C4-2B (cell line): ENCODE measurements around the gene BHLHE40.
"Not testable (repeated sequence)": the region's sequence is repeated elsewhere in the genome, so short reads cannot be mapped to it uniquely, and the experiment has no call there.

Source experiments
- H3K27ac ChIP-seq: fragments of 450-650 bp; 2 replicates; pipeline ENCODE4 v1.5.1; 2017
- ZFX ChIP-seq: fragments of 450-650 bp; IDR thresholded peaks from 2 replicates; pipeline ENCODE4 v1.6.1; 2017
- TF ChIP-seq, protein P1 (sequence below): fragments of 450-650 bp; conservative IDR thresholded peaks from 2 replicates; pipeline ENCODE4 v1.5.1; 2017; ENCODE audit warnings: mild to moderate bottlenecking

BHLHE40 gene

DNA sequence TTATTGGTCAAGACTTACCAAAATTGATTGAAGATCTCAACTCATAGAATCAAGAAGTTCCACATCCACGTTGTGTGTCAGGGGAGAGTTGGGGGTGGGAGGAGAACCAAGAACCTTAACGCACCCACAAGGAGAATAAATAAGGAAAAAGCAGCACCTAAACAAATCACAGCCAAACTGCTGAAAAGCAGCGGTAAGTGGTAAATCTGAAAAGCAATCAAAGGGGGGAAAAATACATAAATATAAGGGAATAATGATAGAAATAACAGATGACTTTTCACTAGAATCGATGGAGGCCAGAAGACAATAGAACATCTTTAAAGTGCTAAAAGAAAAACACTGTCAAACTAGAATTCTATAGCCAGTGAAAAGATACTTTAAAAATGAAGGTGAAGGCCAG, 20.1 kb upstream of the BHLHE40 start:
- H3K27ac ChIP-seq: no peak overlapping the region
- TF ChIP-seq ZFX: no peak
- TF ChIP-seq, protein P1, sequence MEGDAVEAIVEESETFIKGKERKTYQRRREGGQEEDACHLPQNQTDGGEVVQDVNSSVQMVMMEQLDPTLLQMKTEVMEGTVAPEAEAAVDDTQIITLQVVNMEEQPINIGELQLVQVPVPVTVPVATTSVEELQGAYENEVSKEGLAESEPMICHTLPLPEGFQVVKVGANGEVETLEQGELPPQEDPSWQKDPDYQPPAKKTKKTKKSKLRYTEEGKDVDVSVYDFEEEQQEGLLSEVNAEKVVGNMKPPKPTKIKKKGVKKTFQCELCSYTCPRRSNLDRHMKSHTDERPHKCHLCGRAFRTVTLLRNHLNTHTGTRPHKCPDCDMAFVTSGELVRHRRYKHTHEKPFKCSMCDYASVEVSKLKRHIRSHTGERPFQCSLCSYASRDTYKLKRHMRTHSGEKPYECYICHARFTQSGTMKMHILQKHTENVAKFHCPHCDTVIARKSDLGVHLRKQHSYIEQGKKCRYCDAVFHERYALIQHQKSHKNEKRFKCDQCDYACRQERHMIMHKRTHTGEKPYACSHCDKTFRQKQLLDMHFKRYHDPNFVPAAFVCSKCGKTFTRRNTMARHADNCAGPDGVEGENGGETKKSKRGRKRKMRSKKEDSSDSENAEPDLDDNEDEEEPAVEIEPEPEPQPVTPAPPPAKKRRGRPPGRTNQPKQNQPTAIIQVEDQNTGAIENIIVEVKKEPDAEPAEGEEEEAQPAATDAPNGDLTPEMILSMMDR: no peak

DNA sequence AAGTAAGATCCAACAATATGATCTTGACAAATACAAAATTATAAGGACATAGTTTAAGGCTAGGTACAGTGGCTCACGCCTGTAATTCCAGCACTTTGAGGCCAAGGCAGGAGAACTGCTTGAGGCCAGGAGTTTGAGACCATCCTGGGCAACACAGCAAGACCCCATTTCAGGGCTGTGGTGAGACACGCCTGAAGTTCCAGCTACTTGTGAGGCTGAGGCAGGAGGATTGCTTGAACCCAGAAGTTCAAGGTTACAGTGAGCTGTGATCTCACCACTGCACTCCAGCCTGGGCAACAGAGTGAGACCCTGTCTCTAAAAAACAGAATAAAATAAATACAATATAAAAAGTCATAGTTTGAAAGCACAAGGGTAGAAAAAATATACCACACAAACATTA, 17.4 kb upstream of the BHLHE40 start:
- not testable (repeated sequence) for H3K27ac ChIP-seq

- TF ChIP-seq, protein P1: no peak
- no peak for TF ChIP-seq ZFX
- no peak overlapping the region for H3K27ac ChIP-seq
Measured at GRCh38 chr3:4963669-4964570, 15.3 kb upstream of the BHLHE40 start.

- H3K27ac ChIP-seq: not testable (repeated sequence)
Measured at GRCh38 chr3:4966006-4966405, 13.2 kb upstream of the BHLHE40 start.

DNA sequence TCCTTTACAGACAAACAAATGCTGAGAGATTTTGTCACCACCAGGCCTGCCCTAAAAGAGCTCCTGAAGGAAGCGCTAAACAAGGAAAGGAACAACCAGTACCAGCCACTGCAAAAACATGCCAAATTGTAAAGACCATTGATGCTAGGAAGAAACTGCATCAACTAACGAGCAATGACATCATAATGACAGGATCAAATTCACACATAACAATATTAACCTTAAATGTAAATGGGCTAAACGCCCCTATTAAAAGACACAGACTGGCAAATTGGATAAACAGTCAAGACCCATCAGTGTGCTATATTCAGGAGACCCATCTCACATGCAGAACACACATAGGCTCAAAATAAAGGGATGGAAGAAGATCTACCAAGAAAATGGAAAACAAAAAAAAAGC, 11.6 kb upstream of the BHLHE40 start:
- not testable (repeated sequence) for H3K27ac ChIP-seq

DNA sequence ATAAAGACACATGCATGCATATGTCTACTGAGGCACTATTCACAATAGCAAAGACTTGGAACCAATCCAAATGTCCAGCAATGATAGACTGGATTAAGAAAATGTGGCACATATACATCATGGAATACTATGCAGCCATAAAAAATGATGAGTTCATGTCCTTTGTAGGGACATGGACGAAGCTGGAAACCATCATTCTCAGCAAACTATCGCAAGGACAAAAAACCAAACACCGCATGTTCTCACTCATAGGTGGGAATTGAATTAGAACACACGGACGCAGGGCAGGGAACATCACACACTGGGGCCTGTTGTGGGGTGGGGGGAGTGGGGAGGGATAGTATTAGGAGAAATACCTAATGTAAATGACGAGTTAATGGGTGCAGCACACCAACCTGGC, 7.8 kb upstream of the BHLHE40 start:
- H3K27ac ChIP-seq: not testable (repeated sequence)

DNA sequence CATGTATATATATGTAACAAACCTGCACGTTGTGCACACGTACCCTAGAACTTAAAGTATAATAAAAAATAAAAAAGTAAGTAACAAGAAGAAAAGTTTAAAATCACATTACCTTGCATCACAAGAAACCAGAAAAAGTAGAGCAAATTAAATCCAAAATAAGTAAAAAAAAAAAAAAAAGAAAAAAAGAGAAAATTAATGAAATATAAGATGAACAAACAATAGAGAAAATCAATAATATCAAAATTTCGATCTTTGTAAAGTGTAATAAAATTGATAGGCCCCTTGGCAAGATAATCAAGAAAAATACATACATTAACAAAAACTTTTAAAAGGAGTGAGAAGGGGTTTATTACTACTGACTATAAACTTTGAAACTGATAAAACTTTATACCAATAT, 7.4 kb upstream of the BHLHE40 start:
- TF ChIP-seq, protein P1: no peak
- H3K27ac ChIP-seq: no peak overlapping the region

- H3K27ac ChIP-seq: no peak overlapping the region
- TF ChIP-seq, protein P1: no peak
- TF ChIP-seq ZFX: no peak
Measured at GRCh38 chr3:4972652-4973643, 6.3 kb upstream of the BHLHE40 start.

GRCh38 chr3:4974154-4974553, 5.1 kb upstream of the BHLHE40 start:
- TF ChIP-seq, protein P1: no peak
- no peak for TF ChIP-seq ZFX
- H3K27ac ChIP-seq: no peak overlapping the region
